ENCODE data around the gene POP5.
"Not testable (repeated sequence)": the region's sequence is repeated elsewhere in the genome, so short reads cannot be mapped to it uniquely, and the experiment has no call there.

Gene POP5

DNA sequence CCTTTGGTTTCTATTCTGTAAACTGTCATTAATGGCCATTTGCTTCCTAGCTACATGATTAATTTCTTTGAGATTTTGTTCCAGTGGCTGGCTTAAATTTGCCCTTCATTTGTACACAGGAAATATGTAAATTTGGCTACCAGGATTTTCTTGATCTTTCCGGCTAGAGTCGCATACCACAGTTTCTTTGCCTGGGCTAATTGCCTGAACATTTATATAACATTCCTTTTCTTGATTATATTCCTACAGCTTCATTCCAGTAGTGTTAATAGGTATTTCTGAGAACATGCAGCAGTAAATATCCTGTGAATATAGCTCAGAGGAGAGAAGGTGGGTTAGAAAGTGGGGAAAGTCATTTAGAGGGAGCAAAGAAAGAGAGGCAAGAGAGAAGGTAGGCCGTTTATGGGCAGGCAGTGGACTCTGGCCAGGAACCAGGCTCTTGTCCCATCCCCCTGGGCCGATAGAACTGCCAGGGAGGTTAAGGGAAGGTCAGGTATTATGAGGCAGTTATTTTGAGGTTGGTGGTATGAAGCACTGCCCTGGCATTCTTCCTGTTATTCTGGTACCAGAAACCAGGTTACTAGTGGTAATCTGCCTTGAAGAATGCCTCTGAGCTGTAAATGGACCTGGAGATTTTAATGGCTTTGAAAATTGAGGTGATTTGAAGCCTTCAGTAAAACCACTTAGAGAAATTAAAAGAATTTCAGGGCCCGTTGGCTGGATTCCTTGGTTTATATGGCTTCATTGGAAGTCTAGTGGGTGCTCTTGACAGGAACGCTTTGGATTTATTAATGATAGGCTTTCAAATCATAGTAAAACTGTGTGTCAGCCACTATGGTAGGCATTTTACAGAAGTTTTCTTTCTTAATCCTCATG, 42.7 kb downstream of the POP5 start:
- no peak for DNase-seq (ENCODE audit: low read depth in 3 of 3, low spot score in 1 of 3)

DNA sequence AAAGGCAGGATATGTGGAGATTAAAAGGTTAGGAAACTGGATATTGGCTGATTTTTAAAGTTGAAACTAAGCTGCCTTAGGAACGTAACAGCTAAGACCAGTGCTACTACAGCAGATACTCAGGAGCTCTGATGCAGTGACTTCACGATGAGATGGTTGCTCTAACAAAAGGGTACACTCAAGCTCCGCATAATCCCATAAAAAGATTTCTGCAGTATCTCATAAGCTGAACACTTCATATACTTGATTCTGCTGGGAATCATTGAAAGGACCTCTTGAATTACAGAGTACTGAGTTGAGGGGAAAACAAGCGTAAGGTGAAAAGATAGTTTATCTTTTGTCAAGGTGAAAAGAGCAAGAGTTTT, 43.4 kb downstream of the POP5 start:
- no peak for DNase-seq (ENCODE audit: low read depth in 3 of 3, low spot score in 1 of 3)

DNA sequence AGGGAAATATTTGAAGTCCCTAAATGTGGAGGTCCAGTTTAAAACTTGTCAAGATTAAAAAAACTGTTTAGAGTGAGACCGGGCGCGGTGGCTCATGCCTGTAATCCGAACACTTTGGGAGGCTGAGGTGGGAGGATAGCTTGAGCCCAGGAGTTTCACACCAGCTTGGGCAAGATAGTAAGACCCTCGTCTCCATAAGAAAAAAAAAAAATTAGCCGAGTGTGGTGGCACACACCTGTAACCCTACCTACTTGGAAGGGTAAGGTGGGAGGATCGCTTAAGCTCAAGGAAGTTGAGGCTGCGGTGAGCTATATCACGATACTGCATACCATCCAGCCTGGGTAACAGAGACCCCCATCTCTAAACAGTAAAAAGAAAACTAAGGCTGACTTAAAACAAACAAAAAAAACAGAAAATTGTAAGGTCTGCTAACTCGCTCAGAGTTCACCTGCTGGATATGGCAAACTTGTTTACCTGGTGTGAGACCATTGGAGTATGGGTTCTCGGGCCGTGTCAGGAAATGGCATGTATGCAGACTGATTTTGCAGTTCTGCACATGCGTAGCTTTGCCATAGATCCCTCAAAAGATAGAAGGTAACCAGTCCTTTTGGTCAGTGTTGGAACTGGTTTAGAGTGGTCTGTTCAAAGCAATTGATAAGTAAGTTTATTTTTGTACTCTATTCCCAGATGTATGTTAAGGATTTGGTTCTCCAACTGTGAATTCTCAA, 45.0 kb downstream of the POP5 start:
- peak in 1 of 3 donors; percentile 2 for DNase-seq (ENCODE audit: low read depth in 3 of 3, low spot score in 1 of 3)

DNA sequence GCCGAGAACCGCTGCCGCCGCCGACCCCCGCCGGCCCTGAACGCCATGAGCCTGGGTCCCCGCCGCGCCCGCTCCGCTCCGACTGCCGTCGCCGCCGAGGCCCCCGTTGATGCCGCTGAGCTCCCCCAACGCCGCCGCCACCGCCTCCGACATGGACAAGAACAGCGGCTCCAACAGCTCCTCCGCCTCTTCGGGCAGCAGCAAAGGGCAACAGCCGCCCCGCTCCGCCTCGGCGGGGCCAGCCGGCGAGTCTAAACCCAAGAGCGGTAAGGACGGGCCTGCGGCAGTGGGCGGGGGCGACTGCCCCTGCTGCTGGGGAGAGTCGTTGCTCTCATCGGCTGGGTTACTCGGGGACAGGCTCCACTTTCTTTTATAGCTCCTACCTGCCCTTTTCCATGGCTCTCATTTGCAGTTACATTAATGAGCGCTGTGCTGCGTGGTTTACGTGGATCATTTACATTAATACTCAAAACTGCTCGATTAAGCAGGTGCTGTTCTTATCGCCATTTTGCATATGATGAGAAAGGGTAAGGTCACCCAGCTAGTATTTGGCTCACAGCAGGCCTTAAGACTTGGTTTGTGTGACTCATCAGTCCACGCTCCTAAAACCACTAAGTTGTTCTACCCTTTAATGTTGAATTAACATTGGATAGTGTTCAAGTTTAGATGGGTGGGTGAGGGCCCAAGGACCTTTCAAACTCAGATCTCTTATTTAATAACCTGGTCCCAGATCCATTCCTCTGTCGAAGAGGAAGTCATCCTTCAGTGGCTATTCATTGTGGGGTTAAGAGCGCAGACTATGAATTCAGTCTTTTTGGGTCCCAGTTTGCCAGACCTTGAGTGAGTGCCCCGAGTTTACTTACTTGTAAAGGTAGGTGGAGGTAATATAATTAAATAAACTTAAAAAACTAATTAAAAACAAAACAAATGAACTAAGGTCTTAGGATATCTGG, 46.2 kb downstream of the POP5 start:
- DNase-seq (ENCODE audit: low read depth in 3 of 3, low spot score in 1 of 3): peak in 2 of 3 donors; percentile 7 to 29

DNA sequence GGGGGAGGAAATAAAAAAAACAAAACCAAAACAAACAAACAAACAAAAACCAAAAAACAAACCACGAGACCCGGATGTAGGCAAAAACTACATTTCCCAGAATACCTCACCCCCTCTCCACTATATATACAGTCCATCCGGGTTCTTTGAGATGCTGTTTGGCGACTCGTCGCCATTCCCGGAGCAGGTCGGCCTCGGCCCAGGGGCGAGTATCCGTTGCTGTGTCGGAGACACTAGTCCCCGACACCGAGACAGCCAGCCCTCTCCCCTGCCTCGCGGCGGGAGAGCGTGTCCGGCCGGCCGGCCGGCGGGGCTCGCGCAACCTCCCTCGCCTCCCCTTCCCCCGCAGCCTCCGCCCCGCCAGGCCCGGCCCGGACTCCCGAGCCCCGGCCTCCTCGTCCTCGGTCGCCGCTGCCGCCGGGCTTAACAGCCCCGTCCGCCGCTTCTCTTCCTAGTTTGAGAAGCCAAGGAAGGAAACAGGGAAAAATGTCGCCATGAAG, 46.9 kb downstream of the POP5 start, which contains the start of gene RNF10:
Gene RNF10, plus strand, starts transcription at position 154 of the 500 bp plus-strand sequence. CDS start 456 bp downstream, outside the sequence.
- DNase-seq (ENCODE audit: low read depth in 3 of 3, low spot score in 1 of 3): peak; percentile 45 to 48 (median 46)

DNA sequence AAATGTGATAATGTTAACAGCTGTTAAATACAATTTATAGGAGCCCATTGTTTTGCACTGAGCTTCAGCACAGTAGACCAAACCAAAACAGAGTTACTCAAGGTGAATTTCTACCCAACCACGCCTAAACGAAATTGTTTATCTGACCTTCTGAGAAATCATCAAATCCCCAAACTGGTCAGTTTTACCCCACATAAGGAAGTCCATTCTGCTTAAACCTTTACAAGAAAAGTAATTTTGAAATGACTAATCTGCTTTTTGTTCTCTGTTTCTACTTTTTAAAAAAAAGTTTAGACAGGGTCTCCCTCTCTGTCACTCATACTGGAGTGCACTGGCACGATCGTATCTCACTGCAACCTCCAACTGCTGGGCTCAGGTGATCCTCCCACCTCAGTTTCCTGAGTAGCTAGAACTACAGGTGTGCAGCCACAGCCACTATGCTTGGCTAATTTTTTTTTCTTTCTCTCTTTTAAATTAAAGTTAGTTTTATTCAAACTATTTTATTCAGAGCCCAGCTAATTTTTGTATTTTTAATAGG, 48.4 kb downstream of the POP5 start:
- no peak for DNase-seq (ENCODE audit: low read depth in 3 of 3, low spot score in 1 of 3)

DNA sequence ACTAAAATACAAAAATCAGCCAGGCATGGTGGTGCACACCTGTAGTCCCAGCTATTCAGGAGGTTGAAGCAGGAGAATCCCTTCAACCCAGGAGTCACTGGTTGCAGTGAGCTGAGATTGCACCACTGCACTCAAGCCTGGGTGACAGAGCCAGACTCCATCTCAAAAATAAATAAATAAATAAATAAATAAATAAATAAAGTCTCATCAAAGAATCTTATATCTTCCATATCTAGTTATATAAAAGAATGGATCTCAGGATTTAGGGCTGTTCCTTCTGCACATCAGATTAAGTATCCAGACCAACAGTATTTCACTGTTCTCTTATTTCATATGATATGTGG, 50.8 kb downstream of the POP5 start:
- not testable (repeated sequence) for DNase-seq (ENCODE audit: low read depth in 3 of 3, low spot score in 1 of 3)

DNA sequence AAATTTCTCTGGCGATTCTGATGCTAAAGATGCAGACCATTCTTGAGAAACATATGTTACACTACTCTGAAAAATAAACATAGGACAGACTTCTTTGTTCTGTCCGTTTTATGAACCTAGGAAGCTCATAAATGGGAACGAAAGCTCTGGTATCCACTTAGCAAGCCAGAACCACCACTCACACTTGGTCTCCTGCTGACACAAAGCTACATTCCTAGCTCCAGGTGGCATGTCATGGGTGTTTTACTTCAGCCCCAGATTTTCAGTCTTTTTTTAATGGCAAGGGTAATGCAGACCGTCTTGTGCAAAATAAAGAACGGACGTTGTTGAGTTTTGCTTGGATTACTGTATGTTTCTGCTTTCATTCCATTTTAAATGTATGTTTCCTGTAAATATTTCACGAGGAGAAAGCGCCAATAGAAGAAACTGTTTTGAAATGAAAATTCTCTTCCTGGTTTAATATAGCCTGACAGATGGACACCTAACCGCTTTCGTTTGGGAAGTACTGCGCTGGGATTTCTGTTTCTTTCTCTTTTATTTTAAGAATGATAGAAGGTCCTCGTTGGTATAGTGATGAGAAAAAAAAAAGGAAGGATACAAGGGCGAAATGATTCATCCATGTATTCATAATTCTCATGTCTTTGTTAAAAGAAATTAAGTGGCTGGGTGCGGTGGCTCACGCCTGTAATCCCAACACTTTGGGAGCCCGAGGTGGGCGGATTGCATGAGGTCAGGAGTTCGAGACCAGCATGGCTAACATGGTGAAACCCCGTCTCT, 51.4 kb downstream of the POP5 start:
- no peak for DNase-seq (ENCODE audit: low read depth in 3 of 3, low spot score in 1 of 3)

DNA sequence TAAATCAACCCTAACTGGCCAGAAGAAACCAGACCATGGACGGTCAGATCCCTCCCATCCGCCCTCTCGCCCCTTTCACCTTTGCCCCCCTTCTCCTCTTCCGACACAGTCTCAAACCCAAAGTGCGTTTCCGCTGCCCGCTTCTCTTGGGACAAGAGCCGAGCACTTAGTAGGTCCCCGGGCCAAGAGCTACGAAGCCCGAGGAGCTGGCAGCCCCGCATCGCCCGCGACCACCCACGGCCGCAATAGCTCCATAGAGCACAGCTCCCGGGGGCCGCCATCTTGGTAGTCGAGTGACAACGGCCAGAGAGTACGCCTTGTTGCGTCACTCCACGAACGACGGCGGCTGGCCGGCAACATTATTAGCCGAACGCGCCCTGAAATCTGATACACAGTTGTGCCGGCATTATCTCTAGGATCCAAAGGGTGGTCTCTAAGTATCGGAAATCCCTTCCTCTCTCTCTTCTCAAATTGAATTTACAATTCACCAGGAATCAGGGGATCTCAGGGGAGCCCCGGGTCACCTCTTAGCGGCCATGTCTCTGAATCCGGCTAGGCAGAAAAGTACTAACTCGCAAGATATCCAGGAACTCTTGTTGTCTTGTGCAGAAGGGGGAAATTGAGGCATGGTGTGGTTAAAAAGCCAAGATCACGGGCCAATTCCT, 52.2 kb downstream of the POP5 start, which contains the start of gene COQ5:
Gene COQ5, minus strand, starts transcription at position 298 of the 665 bp plus-strand sequence. Its CDS starts 17 bp downstream, at position 281.
- DNase-seq (ENCODE audit: low read depth in 3 of 3, low spot score in 1 of 3): peak; percentile 58 to 77 (median 59)

All from stimulated activated CD4-positive, alpha-beta T cell treated with anti-CD3 and anti-CD28 coated beads, TNF-alpha, amount 100 ng/mL, for 1 hour (primary cell).